Epidermal melanocyte (primary cell): ENCODE measurements around the gene TPBGL.
A peak's percentile ranks its signal among the peaks of the same experiment; 100 is the strongest.
"Not testable (repeated sequence)": the region's sequence is repeated elsewhere in the genome, so short reads cannot be mapped to it uniquely, and the experiment has no call there.

ENCODE experiments used
- DNase-seq: peaks from one replicate; pipeline ENCODE4 v3.0.0; 2011; ENCODE audit warnings: low spot score; ENCODE audit not compliant: insufficient read length

TPBGL gene

DNA sequence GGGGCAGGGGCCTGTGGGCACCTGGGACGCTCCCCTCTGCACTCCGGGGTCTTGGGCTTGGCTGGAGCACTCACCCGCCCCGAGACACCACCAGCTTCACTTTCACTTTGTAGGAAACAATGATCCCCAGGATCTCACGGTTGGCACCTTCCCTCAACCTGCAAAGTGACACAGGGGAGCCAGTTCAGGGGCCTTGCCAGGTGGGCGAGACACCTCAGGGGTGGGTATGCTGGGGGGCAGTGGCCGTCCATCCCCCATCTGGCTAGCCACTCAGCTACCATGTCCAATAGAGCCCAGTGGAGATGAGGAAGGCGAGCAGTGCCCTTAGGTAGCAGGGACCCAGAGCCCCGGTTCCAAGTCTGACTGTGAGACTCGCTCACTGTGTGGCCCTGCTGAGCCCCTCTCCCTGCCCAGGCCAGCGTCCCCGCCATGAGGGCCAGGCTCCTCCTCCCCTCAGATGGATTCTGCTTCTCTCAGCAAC, 32.3 kb downstream of the TPBGL start:
- no peak for DNase-seq

DNA sequence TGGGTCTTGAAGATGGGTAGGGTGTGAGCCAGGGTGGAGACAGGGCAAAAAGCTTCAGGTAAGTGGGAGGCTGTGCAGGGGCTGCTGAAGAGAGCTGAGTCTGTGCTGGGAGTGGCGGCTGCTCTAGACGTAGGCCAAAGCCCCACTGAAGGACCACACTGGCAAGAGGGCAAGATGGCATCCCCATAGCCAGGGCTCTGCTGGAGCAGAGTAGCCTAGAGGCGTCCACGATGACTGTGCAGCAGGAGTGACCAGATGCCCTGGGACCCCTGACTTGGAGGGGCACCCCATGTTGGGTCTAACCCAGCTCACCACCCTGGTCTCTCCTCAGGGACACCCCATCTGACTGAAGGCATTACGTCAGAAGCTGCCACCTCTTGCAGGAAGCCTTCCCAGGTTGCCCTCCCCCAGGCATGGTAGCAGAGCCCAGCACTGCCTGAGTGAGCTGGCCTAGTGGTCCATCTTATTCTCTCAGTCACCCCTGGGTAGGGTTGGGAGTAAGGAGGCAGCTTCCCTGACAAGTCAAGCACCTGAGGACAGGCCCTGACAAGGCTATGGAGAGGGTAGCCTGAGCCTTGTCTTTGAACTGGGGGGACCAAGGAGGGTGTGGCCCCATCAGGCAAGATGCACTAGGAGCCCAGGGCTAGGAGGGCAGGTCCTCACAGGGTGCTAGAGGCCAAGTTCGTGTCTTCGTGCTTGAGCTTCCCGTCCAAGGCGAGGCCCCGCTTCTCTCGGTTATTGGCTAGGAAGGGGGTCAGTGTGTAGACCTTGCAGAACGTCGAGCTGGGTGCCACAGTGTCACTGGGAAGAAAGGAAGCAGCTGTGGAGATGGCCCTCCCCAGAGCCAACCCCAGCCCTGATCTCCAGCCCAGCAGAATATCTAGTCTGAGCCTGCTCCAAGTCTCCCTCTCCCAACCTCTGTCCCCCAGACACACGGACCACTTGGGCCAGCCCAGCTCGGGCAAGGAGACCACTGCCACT, 33.1 kb downstream of the TPBGL start:
- DNase-seq = no peak

GRCh38 chr11:75274716-75275115, 34.1 kb downstream of the TPBGL start:
- not testable (repeated sequence) for DNase-seq

- DNase-seq = no peak
Measured at GRCh38 chr11:75275581-75275980, 35.0 kb downstream of the TPBGL start.

GRCh38 chr11:75276186-75276585, 35.6 kb downstream of the TPBGL start:
- DNase-seq = no peak

GRCh38 chr11:75276686-75277085, 36.1 kb downstream of the TPBGL start:
- no peak for DNase-seq

DNA sequence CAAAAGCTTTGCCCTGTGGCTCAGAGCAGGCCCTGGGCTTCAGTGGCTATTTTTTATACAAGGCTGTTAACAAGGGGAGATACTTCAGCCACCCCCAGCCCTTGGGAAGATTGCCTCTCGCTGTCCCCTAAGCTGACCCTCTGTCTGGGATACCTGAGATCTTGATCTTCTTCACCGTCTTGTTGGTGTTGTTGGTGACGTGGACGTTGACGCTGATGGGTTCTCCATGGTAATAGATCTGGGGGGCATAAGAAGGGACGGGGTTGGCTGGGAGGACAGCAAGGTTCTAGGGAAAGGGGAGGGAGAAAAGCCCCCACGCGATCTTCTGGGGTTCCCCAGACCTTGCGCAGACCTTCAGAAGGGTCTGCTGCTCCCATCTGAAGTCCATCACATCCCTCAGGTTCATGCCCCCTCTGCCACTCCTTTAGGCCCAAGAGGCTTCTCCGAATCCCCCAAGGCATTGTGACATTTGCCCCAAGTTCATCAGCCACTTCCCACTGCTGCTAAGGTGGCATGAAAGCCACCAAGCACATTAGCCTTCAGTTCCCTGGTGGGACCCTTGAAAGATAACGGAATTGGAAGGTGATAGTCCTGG, 36.7 kb downstream of the TPBGL start:
- no peak for DNase-seq

- no peak for DNase-seq
Measured at GRCh38 chr11:75277991-75278790, 37.6 kb downstream of the TPBGL start.

DNA sequence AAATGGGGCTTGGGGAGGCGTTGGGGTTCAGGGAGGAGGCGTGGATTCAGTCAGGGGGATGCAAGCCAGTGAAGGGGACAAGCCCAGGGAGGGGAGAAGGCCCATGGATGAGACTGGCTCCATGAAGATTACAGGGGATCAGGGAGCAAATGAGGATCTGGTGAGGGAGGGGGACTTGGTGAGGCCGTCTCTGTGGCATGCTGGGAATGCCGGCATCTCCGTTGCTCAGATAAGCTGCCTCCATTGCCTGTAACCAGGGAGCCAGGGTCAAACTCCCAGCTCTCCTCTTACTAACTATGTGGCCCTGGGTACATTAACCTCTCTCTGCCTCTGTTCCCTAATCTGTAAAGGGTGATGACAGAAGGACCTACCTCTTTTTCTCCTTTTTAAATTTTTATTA, 38.7 kb downstream of the TPBGL start:
- no peak for DNase-seq

- peak; percentile 90 for DNase-seq
Measured at GRCh38 chr11:75280227-75280701, 39.7 kb downstream of the TPBGL start.

DNA sequence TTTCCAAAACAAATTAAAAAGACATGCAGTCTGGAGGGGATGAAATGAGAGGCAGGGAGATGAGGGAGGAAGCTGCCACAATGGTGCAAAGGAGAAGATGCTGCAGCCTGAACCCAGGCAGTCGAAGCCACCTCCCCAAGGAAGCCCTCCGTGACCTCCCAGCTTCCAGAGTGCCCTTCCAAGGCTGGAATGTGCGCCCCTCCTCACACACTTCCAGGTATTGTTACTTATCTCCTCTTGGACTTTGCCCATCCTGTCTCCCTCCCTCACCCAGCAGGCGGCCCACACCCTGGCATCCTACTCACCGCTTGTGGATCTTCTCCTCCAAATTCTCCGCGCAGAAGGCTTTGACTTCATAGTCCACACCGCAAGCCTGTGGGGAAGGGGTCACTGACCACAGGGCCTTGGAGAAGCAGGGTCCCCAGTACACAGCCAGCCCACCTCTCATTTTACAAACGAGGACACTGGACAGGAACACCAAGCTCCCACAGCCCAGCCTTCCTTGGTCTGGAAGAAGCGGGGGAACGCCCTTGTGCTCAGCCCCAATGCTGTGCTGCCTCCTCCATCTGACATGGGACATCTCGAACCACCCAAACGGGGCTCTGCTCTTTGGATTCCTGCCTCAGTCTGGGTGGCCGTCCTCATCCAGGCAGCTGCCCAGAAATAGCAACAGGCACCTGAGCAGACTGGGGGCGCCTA, 40.3 kb downstream of the TPBGL start:
- DNase-seq = no peak

DNA sequence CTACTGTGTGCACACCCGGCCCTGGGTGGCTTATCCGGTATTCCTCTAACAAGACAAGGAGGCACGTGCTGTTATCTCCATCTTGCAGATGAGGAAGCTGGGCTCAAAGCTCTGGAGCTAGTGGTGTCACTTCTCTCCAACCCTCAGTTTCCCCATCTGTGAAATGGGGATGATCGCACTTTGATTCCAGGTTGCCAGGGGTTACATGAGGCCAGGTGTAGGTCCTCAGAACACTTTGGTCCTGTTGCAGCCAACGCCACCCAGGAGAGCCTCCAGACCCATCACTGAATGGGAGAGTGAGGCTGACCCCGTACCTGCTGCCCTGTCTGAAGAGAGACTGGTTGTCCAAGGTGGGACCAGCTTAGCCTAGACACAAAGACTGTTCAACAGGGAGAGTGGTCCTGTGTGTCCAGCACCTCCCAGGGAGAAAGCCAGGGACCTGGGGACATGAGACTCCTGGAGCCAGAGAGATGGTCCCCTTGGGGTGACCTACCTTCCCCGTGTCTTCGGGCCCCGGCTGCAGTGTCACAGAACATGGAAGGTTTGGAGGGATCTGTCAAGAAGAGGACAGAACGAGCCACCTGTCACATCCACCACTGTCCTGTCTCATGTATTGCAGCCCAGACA, 41.0 kb downstream of the TPBGL start:
- no peak for DNase-seq

- DNase-seq = no peak
Measured at GRCh38 chr11:75283391-75283931, 42.9 kb downstream of the TPBGL start.

DNA sequence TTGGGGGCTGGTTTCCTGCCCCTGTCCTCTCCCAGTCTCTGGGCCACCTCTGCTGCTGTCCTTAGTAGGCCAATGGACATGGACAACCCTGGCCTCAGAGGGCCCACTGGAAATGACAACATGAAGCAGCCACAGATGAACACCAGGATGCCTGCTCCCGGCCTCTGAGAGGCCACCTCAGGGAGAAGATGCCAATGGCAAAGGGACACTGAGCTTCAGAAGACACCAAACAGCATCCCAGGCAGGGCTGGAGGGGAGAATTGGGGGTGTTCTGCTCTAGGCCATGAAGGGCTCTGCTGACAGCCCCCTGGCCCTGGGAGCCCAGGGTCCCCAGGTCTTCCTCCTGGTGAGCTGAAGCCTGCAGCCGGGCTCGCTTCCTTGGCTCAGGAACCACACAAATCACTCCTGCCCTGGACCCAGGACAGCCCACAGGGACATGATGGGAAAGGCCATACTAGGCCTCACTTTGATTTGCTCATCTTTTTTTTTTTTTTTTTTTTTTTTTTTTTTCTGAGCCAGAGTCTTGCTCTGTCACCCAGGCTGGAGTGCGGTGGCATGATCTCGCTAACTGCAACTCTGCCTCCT, 45.3 kb downstream of the TPBGL start:
- no peak for DNase-seq

DNA sequence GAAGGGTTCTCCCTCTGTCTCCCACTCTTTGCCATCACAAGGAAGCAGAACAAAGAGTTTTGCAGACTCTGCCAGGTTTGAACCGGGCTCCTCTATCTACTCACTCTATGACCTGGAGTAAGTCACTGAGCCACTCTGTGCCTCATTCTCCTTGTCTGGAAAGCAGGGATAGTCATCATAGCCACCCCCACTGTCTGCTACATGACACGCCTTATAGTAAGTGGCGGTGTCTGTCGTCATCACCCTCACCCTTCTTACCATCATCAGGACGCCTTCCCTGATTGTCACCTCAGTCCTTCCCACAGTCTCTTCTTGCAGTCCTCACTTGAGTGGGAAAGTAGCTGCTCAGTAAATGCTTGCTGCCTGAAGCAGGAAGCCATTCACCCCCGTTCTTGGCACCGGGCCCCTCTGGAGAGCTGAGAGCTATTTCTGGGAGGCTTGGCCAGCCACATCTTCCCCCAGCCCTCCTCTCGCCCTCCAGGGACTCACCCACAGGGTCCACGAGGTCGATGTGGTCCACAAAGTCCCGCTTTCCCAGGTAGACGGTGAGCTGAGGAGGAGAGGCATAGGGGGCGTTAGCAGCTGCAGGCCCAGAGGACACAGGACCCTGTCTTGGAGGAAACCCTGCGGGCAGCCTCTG, 46.4 kb downstream of the TPBGL start:
- DNase-seq = no peak

GRCh38 chr11:75287579-75287978, 47.0 kb downstream of the TPBGL start:
- no peak for DNase-seq

DNA sequence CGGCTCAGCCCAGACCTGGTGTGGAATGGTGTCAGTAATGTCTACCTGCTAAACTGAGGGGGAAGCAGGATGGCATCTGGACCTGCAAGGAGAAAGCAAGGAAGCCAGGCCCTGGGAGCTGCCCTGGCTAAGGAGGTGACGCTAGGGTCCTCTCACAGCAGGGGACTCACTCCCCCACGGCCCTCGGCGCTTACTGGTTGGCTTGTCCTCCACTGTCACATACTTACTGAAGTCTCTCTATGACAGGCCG, 48.9 kb downstream of the TPBGL start:
- DNase-seq = no peak

GRCh38 chr11:75289919-75290318, 49.3 kb downstream of the TPBGL start:
- no peak for DNase-seq

DNA sequence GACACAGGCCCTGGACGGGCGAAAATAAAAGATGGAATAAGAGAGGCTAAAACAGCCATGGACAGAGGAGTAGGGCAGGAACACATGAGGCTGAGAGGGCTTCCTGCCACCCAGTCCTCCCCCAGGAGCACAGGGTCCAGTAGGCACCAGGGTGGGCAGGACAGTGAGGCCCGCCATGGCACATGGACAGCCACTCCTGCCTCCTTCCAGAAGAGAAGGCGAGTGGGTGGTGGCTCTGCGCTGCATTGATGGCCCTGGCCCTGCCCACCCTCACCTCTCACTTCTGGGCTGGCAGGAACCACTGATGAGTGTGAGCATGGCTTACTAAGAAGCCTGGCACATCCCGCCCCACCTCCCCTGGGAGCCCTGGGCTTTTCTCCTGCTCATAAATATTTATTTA, 51.2 kb downstream of the TPBGL start:
- no peak for DNase-seq

- DNase-seq = no peak
Measured at GRCh38 chr11:75292943-75293342, 52.4 kb downstream of the TPBGL start.
